SK-N-MC (cell line): ENCODE measurements around the gene DGKI.

Source experiments
- EZH2 ChIP-seq: fragments of 200-600 bp; sonication (generic); IDR thresholded peaks from one replicate; pipeline ENCODE4 v1.6.1; 2017; ENCODE audit warnings: antibody characterized with exemption
- FOXP2 ChIP-seq: optimal IDR thresholded peaks from 2 replicates; pipeline ENCODE3; 2011; ENCODE audit warnings: mild to moderate bottlenecking, moderate library complexity; ENCODE audit not compliant: insufficient read depth; ENCODE audit errors: extremely low read length, control extremely low read depth
- POLR2AphosphoS5 ChIP-seq: IDR thresholded peaks from 2 replicates; pipeline ENCODE4 v1.6.1; 2012; ENCODE audit warnings: mild to moderate bottlenecking, low read depth, low read length, borderline replicate concordance

DNA sequence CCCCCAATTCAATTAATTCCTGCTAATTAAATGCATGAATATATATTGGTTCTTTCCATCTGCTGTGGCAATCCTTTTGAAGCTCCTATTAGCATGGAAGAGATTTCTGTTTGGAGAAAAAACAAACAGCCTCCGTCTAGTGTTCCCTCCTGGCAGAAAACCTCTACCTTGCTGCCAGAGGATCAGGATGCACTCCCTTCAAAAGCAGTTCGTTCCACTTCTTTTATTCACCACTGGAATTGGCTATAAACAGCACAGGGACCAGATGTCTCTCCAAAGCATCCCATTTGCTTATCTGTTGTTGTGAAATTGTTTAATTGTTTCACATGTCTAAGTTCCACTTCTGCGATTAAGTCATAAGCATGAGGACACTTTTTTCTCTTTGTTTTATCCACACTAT is 425.4 kb downstream of the DGKI start:
- TF ChIP-seq EZH2 (no peak), POLR2AphosphoS5 (no peak), FOXP2 (no peak)
